ENCODE data around the gene ATP9B. TPM values are rescaled to one million over a fixed set of nuclear protein-coding genes. Genes with fewer than 3 reads are reported as not detected.
"Not testable (repeated sequence)": the region's sequence is repeated elsewhere in the genome, so short reads cannot be mapped to it uniquely, and the experiment has no call there.

The ATP9B gene
- total RNA-seq, 1 donor from 2014 or later = 49.2 TPM

DNA sequence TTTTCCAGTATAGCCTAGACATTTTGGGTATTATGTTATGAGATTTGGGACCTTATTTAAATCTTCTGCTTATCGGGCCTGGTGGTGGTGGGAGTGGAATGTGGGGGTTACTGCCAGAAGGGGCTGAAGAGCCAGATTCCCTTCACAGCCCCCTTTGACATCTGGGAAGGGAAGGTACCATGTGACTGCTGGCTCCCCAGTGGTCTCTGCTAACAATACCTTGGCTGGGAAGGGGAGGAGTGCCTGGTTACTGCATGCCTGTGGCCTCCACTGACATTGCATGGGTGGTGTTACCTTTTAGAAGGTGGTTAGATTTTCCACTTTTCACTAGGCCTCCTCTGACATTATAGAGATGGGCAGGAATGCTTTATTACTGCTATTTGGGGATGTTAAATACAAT, 8.0 kb downstream of the ATP9B start:
- Mint-ChIP-seq H3K4me1 (peaks cover 28% of the 10 kb centered on the region), H3K36me3 (ENCODE audit: low read depth) (peaks cover 52% of the 10 kb centered on the region), H3K27ac (no peak overlapping the region), H3K27me3 (no peaks in the 10 kb centered on the region), H3K4me3 (no peak overlapping the region), H3K9me3 (peaks cover 6% of the 10 kb centered on the region)
- CTCF ChIA-PET = no interaction called here
- no peak for TF ChIP-seq CTCF (IDR thresholded peaks at IDR 0.05)
- DNase-seq (no peak), ATAC-seq (ENCODE audit: low read depth) (no peak)
- POLR2A ChIA-PET = no interaction called here
- intact Hi-C loops (cut with micrococcal nuclease) = no loop called here

DNA sequence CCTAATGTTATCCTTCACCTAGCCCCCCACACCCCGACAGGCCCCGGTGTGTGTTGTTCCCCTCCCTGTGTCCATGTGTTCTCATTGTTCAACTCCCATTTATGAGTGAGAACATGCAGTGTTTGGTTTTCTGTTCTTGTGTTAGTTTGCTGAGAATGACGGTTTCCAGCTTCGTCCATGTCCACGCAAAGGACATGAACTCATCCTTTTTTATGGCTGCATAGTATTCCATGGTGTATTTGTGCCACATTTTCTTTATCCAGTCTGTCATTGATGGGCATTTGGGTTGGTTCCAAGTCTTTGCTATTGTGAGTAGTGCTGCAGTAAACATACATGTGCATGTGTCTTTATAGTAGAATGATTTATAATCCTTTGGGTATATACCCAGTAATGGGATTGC, 9.6 kb downstream of the ATP9B start:
- POLR2A ChIA-PET = not testable (repeated sequence)

DNA sequence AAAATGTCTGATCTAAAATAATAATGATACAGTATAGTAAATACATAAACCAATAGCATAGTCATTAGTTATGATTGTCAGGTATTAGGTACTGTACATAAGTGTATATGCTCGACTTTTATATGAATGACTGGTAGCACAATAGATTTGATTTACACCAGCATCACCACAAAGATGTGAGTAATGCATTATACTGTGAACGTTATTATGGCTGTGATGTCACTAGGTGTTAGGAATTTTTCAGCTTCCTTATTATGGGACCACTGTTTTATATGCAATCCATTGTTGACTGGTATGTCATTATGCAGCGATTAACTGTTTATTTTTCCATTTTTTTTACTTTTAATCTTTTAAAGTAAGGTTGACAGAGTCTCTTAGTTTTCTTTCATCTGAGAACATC, 23.7 kb downstream of the ATP9B start:
- TF ChIP-seq CTCF (IDR thresholded peaks at IDR 0.05) = no peak
- H3K27ac Mint-ChIP-seq = no peak overlapping the region
- CTCF ChIA-PET = no interaction called here
- DNase-seq (no peak), ATAC-seq (ENCODE audit: low read depth) (no peak)
- peaks cover 11% of the 10 kb centered on the region for H3K9me3 Mint-ChIP-seq
- no peaks in the 10 kb centered on the region for H3K27me3 Mint-ChIP-seq
- H3K4me3 Mint-ChIP-seq = no peak overlapping the region
- intact Hi-C loops (cut with micrococcal nuclease) = no loop called here
- H3K36me3 Mint-ChIP-seq (ENCODE audit: low read depth) = peaks cover 18% of the 10 kb centered on the region
- POLR2A ChIA-PET = no interaction called here
- H3K4me1 Mint-ChIP-seq = peaks cover 22% of the 10 kb centered on the region

More for the DNA sequence above, 9.6 kb downstream of the ATP9B start:
- H3K27me3 Mint-ChIP-seq; CTCF ChIA-PET; H3K27ac Mint-ChIP-seq; intact Hi-C loops (cut with micrococcal nuclease); DNase-seq; H3K4me3 Mint-ChIP-seq; ATAC-seq (ENCODE audit: low read depth); H3K9me3 Mint-ChIP-seq: not testable (repeated sequence)
- Mint-ChIP-seq H3K36me3 (ENCODE audit: low read depth) (peaks cover 56% of the 10 kb centered on the region), H3K4me1 (peaks cover 27% of the 10 kb centered on the region)

- H3K4me3 Mint-ChIP-seq = no peak overlapping the region
- DNase-seq (no peak), ATAC-seq (ENCODE audit: low read depth) (no peak)
- CTCF ChIA-PET = no interaction called here
- H3K9me3 Mint-ChIP-seq = peaks cover 11% of the 10 kb centered on the region
- intact Hi-C loops (cut with micrococcal nuclease) = no loop called here
- H3K27me3 Mint-ChIP-seq = no peaks in the 10 kb centered on the region
- peaks cover 22% of the 10 kb centered on the region for H3K4me1 Mint-ChIP-seq
- peaks cover 21% of the 10 kb centered on the region for H3K36me3 Mint-ChIP-seq (ENCODE audit: low read depth)
- TF ChIP-seq CTCF (IDR thresholded peaks at IDR 0.05) = no peak
- POLR2A ChIA-PET = no interaction called here
- H3K27ac Mint-ChIP-seq = no peak overlapping the region
Observed at GRCh38 chr18:79093986-79094385, 24.8 kb downstream of the ATP9B start.

- H3K9me3 Mint-ChIP-seq = peaks cover 5% of the 10 kb centered on the region
- H3K4me1 Mint-ChIP-seq = peaks cover 22% of the 10 kb centered on the region
- DNase-seq (no peak), ATAC-seq (ENCODE audit: low read depth) (no peak)
- no peak for TF ChIP-seq CTCF (IDR thresholded peaks at IDR 0.05)
- CTCF ChIA-PET = no interaction called here
- peaks cover 22% of the 10 kb centered on the region for H3K36me3 Mint-ChIP-seq (ENCODE audit: low read depth)
- H3K27me3 Mint-ChIP-seq = no peaks in the 10 kb centered on the region
- POLR2A ChIA-PET = interaction anchor here (0.7 kb wide), 1 partner anchor 352 kb away, joined by 3 read pairs; no protein-coding TSS in a partner anchor
- no peak overlapping the region for H3K4me3 Mint-ChIP-seq
- no peak overlapping the region for H3K27ac Mint-ChIP-seq
- intact Hi-C loops (cut with micrococcal nuclease) = no loop called here
Observed at GRCh38 chr18:79095216-79095615, 26.0 kb downstream of the ATP9B start.

- Mint-ChIP-seq H3K4me1 (peaks cover 7% of the 10 kb centered on the region), H3K36me3 (ENCODE audit: low read depth) (peaks cover 49% of the 10 kb centered on the region), H3K4me3 (no peak overlapping the region), H3K9me3 (no peaks in the 10 kb centered on the region), H3K27ac (no peak overlapping the region), H3K27me3 (no peaks in the 10 kb centered on the region)
- CTCF ChIA-PET = no interaction called here
- DNase-seq (no peak), ATAC-seq (ENCODE audit: low read depth) (no peak)
- intact Hi-C loops (cut with micrococcal nuclease) = no loop called here
- POLR2A ChIA-PET = no interaction called here
- TF ChIP-seq CTCF (IDR thresholded peaks at IDR 0.05) = no peak
Observed at GRCh38 chr18:79100944-79101343, 31.8 kb downstream of the ATP9B start.
